ENCODE measurements around the gene CARD14.
"Not testable (repeated sequence)": the region's sequence is repeated elsewhere in the genome, so short reads cannot be mapped to it uniquely, and the experiment has no call there.

The CARD14 gene

DNA sequence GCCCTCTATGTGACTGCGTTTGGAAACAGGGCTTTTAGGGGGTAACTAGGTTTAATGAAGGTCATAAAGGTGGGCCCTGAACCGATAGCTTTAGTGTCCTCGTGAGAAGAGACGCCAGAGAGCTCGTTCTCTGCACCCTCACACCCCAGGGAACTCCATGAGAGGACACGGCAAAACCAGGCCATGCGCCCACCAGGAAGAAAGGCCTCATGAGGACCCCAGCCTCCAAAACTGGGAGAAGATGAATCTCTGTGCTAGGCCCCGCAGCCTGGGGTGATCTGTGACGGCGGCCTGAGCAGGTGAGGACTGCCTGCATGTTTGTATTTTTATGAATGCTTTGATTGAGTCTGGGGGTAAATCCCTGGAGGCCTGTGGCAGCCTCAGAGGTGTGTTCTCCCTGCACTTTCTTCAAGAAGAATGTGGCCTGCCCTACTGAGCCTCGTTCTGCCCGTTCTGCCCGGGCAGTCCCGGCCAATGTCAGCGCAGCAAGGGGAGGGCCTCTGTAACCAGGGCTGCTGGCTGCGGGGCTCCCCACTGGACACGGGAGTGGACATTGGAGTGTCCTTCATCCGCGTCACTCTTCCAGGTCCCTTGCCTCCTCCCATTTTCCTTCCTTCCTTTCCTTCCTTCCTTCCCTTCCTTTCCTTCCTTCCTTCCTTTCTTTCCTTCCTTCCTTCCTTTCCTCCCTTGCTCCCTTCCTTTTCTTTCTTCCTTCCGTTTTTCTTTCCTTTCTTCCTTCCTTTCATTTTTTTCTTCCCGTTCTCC is 84.0 kb downstream of the CARD14 start:
- DNase-seq (ENCODE audit: low spot score): no peak

DNA sequence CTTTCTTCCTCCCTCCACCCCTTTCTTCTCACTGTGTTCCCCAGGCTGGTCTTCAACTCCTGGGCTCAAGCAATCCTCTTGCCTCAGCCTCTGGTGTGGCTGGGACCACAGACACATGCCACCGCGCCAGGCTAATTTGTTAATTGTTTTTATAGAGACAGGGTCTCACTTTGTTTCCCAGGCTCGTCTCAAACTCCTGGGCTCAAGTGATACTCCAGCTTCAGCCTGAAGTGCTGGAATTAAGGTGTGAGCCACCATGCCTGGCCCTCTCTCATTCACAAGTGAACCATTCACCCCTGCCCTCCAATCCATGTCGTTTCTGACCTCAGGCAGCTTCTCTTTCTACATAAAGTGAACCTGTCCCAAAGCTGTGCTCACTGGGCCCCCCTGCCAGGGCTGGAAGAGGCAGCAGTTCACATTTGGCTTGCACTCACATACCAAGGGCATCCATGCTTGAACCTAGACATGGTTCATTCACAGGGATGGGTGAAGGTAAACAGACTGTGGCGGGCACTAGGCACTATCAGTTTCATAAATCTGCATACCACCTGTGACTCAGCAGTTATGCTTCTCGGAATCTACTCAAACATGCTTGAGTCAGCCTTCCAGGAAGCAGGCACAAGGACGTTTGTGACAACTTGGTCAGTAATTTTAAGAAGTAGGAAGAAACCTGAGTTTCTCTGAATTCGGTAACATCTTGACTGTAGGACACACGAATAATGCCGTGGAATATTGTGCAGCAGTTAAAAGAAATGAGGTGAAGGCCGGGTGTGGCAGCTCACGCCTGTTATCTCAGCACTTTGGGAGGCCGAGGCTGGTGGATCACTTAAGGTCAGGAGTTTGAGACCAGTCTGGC is 84.8 kb downstream of the CARD14 start:
- peak; percentile 82 for DNase-seq (ENCODE audit: low spot score)

DNA sequence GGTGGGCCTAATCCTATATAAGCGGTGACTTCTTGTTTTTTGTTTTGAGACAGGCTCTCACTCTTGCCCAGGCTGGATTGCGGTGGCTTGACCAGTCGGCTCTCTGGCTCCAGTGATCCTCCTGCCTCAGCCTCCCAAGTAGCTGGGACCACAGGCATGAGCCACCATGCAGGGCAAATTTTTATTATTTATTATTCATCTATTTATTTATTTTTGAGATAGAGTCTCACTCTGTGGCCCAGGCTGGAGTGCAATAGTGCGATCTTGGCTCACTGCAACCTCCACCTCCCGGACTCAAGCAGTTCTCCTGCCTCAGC is 86.2 kb downstream of the CARD14 start:
- no peak for DNase-seq (ENCODE audit: low spot score)

DNA sequence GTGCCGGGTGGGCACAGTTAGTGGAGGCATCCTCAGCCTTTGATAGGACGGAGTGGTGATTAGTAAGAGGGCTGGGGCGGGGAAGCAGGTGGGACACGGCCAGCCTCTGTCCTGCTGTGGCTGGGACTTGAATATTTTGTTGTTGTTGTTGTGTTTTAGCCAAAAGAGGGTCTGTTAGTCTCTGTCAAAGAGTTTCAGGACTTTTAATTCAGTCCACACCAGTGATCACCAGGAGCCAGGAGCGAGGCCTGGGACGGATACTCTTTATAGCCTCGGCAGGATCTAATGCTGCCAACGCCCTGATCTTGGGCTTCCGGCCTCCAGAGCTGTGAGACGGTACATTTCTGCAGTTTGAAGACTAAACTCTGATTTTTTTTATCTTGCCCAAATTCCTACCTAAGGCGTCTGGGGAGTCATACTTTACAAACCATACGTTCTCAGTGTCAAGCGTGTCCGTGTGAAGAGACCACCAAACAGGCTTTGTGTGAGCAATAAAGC is 87.9 kb downstream of the CARD14 start:
- peak; percentile 44 for DNase-seq (ENCODE audit: low spot score)

DNA sequence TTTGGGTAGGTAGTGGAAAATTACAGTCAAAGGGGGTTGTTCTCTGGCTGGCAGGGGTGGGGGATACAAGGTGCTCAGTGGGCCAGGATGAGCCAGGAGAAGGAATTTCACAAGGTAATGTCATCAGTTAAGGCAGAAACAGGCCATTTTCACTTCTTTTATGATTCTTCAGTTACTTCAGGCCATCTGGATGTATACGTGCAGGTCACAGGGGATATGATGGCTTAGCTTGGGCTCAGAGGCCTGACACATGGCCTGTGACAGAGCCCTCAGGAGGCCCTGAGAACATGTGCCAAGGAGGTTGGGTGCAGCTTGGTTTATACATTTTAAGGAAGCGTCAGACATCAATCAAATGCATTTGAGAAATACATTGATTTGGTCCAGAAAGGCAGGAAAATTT is 88.5 kb downstream of the CARD14 start:
- not testable (repeated sequence) for DNase-seq (ENCODE audit: low spot score)

Data from SW480 (cell line).